ENCODE measurements around the gene GPR141.

GPR141 gene

GRCh38 chr7:37740398-37740797, 56.8 kb downstream of the GPR141 start:
- no peaks in the 10 kb centered on the region for H3K9me3 ChIP-seq (replicated peaks; ENCODE audit: insufficient read depth, low read length)
- H3K4me2 ChIP-seq (ENCODE audit: low read depth, low read length): no peak overlapping the region
- no peaks in the 10 kb centered on the region for H4K20me1 ChIP-seq (ENCODE audit: insufficient read depth, low read length)
- no peak overlapping the region for H3K4me3 ChIP-seq (ENCODE audit: low read length)
- H2AFZ ChIP-seq (ENCODE audit: low read length): no peak overlapping the region
- no peaks in the 10 kb centered on the region for H3K9me2 ChIP-seq (replicated peaks; ENCODE audit: insufficient read depth, low read length)
- H3K27me3 ChIP-seq (replicated peaks; ENCODE audit: insufficient read depth, low read length): no peaks in the 10 kb centered on the region
- H3K36me3 ChIP-seq (replicated peaks; ENCODE audit: insufficient read depth, low read length): no peaks in the 10 kb centered on the region
- no peak overlapping the region for H3K27ac ChIP-seq (ENCODE audit: low read length)
- no peaks in the 10 kb centered on the region for H3K4me1 ChIP-seq (ENCODE audit: low read length)
- no peak for DNase-seq
- H3K79me2 ChIP-seq (ENCODE audit: low read length): no peaks in the 10 kb centered on the region
- no peak for TF ChIP-seq EZH2phosphoT487 (IDR thresholded peaks at IDR 0.05; ENCODE audit: low read length)
- TF ChIP-seq CTCF (IDR thresholded peaks at IDR 0.05; ENCODE audit: low read length): no peak
- no peak for TF ChIP-seq EZH2 (optimal IDR thresholded peaks at IDR 0.05; ENCODE audit: low read depth, low read length)
- H3K9ac ChIP-seq (ENCODE audit: low read length): no peak overlapping the region
- no peaks in the 10 kb centered on the region for H3F3A ChIP-seq (ENCODE audit: insufficient read depth, low read length)

- Histone ChIP-seq H3K4me1 (ENCODE audit: low read length) (no peaks in the 10 kb centered on the region), H3F3A (ENCODE audit: insufficient read depth, low read length) (no peaks in the 10 kb centered on the region), H3K9ac (ENCODE audit: low read length) (no peak overlapping the region), H3K9me3 (replicated peaks; ENCODE audit: insufficient read depth, low read length) (no peaks in the 10 kb centered on the region), H3K4me3 (ENCODE audit: low read length) (no peak overlapping the region), H2AFZ (ENCODE audit: low read length) (no peak overlapping the region), H3K9me2 (replicated peaks; ENCODE audit: insufficient read depth, low read length) (no peaks in the 10 kb centered on the region), H4K20me1 (ENCODE audit: insufficient read depth, low read length) (no peaks in the 10 kb centered on the region), H3K79me2 (ENCODE audit: low read length) (no peaks in the 10 kb centered on the region), H3K36me3 (replicated peaks; ENCODE audit: insufficient read depth, low read length) (no peaks in the 10 kb centered on the region), H3K4me2 (ENCODE audit: low read depth, low read length) (no peak overlapping the region), H3K27me3 (replicated peaks; ENCODE audit: insufficient read depth, low read length) (no peaks in the 10 kb centered on the region), H3K27ac (ENCODE audit: low read length) (no peak overlapping the region)
- DNase-seq: no peak
- TF ChIP-seq EZH2 (optimal IDR thresholded peaks at IDR 0.05; ENCODE audit: low read depth, low read length) (no peak), CTCF (IDR thresholded peaks at IDR 0.05; ENCODE audit: low read length) (no peak), EZH2phosphoT487 (IDR thresholded peaks at IDR 0.05; ENCODE audit: low read length) (no peak)
These were observed 58.2 kb downstream of the GPR141 start for GRCh38 chr7:37741776-37742175.

GRCh38 chr7:37751096-37751495, 67.5 kb downstream of the GPR141 start:
- H3K36me3 ChIP-seq (replicated peaks; ENCODE audit: insufficient read depth, low read length): no peaks in the 10 kb centered on the region
- no peak for DNase-seq
- no peak overlapping the region for H3K4me2 ChIP-seq (ENCODE audit: low read depth, low read length)
- H3K4me3 ChIP-seq (ENCODE audit: low read length): no peak overlapping the region
- no peak overlapping the region for H3K9ac ChIP-seq (ENCODE audit: low read length)
- H3F3A ChIP-seq (ENCODE audit: insufficient read depth, low read length): no peaks in the 10 kb centered on the region
- no peaks in the 10 kb centered on the region for H3K9me3 ChIP-seq (replicated peaks; ENCODE audit: insufficient read depth, low read length)
- H3K27ac ChIP-seq (ENCODE audit: low read length): no peak overlapping the region
- H3K79me2 ChIP-seq (ENCODE audit: low read length): no peaks in the 10 kb centered on the region
- no peaks in the 10 kb centered on the region for H3K27me3 ChIP-seq (replicated peaks; ENCODE audit: insufficient read depth, low read length)
- H3K4me1 ChIP-seq (ENCODE audit: low read length): no peaks in the 10 kb centered on the region
- TF ChIP-seq EZH2 (optimal IDR thresholded peaks at IDR 0.05; ENCODE audit: low read depth, low read length): no peak
- no peak for TF ChIP-seq EZH2phosphoT487 (IDR thresholded peaks at IDR 0.05; ENCODE audit: low read length)
- no peak for TF ChIP-seq CTCF (IDR thresholded peaks at IDR 0.05; ENCODE audit: low read length)
- no peaks in the 10 kb centered on the region for H3K9me2 ChIP-seq (replicated peaks; ENCODE audit: insufficient read depth, low read length)
- no peaks in the 10 kb centered on the region for H4K20me1 ChIP-seq (ENCODE audit: insufficient read depth, low read length)
- no peak overlapping the region for H2AFZ ChIP-seq (ENCODE audit: low read length)

Data from MM.1S (cell line).